ENCODE results near the gene FAM124A.
A peak's percentile ranks its signal among the peaks of the same experiment; 100 is the strongest.

The FAM124A gene

GRCh38 chr13:51222037-51222685 is at the start of gene FAM124A:
Gene FAM124A, plus strand, starts transcription at chr13:51222398. Its CDS starts 104 bp downstream, at chr13:51222502.
- DNase-seq, result peak; percentile 87

GRCh38 chr13:51175021-51175420 is 47.2 kb upstream of the FAM124A start:
- DNase-seq, result no peak

- no peak for DNase-seq
Observed at GRCh38 chr13:51175639-51176038, 46.6 kb upstream of the FAM124A start.

- DNase-seq, result no peak
Observed at GRCh38 chr13:51177188-51177587, 45.0 kb upstream of the FAM124A start.

- DNase-seq, result no peak
Observed at GRCh38 chr13:51178456-51179074, 43.6 kb upstream of the FAM124A start.

- no peak for DNase-seq
Observed at GRCh38 chr13:51179432-51179971, 42.7 kb upstream of the FAM124A start.

GRCh38 chr13:51180853-51181511 is 41.2 kb upstream of the FAM124A start:
- no peak for DNase-seq

GRCh38 chr13:51181786-51182383 is 40.3 kb upstream of the FAM124A start:
- no peak for DNase-seq

GRCh38 chr13:51191743-51192142 is 30.5 kb upstream of the FAM124A start:
- no peak for DNase-seq

GRCh38 chr13:51192348-51192747 is 29.9 kb upstream of the FAM124A start:
- DNase-seq, result no peak

- DNase-seq, result no peak
Observed at GRCh38 chr13:51193387-51193786, 28.8 kb upstream of the FAM124A start.

- no peak for DNase-seq
Observed at GRCh38 chr13:51194942-51195341, 27.3 kb upstream of the FAM124A start.

- no peak for DNase-seq
Observed at GRCh38 chr13:51201886-51202285, 20.3 kb upstream of the FAM124A start.

GRCh38 chr13:51202477-51203046 is 19.6 kb upstream of the FAM124A start:
- DNase-seq, result no peak

GRCh38 chr13:51206584-51206983 is 15.6 kb upstream of the FAM124A start:
- DNase-seq, result no peak

GRCh38 chr13:51207881-51208280 is 14.3 kb upstream of the FAM124A start:
- DNase-seq, result no peak

- no peak for DNase-seq
Observed at GRCh38 chr13:51208716-51209115, 13.5 kb upstream of the FAM124A start.

- DNase-seq, result no peak
Observed at GRCh38 chr13:51211910-51212309, 10.3 kb upstream of the FAM124A start.

GRCh38 chr13:51212758-51213157 is 9.4 kb upstream of the FAM124A start:
- no peak for DNase-seq

- no peak for DNase-seq
Observed at GRCh38 chr13:51213173-51213728, 8.9 kb upstream of the FAM124A start.

- no peak for DNase-seq
Observed at GRCh38 chr13:51218626-51219025, 3.6 kb upstream of the FAM124A start.

- DNase-seq, result no peak
Observed at GRCh38 chr13:51220706-51221105, 1.5 kb upstream of the FAM124A start.

- DNase-seq, result no peak
Observed at GRCh38 chr13:51221108-51221507, 1.1 kb upstream of the FAM124A start.

All from eye (tissue), 1 donor.